GM12878 (cell line): Measurements from ENCODE around the gene NUDT7. TPM values are rescaled to one million over a fixed set of nuclear protein-coding genes. Genes with fewer than 3 reads are reported as not detected.

Experiments used
- ATAC-seq: fragments of 200-7000 bp; cut with Tn5 transposase; 3 replicates; pipeline ENCODE4 v1.9.1; 2020; ENCODE audit warnings: mild to moderate bottlenecking, moderate library complexity
- BruUV-seq: library from RNA; stranded (reverse); fragments of 400-500 nt; replicated peaks from 2 replicates; lab custom pipeline; 2021; lab: Mats Ljungman, UMichigan
- CTCF ChIA-PET: fragments of 300-600 bp; sonication (Branson Sonifier 250); formaldehyde crosslinking; extraction: SDS; loops from one replicate; lab custom pipeline; 2021; ENCODE audit warnings: inconsistent platforms; lab: Yijun Ruan, JAX
- POLR2A ChIA-PET: fragments of 350-600 bp; formaldehyde crosslinking; extraction: SDS; loops from one replicate; lab custom pipeline; 2021; ENCODE audit warnings: inconsistent platforms; lab: Charles Lee
- RAD21 ChIA-PET: fragments of 300-600 bp; sonication (Branson Sonifier 250); formaldehyde crosslinking; loops from one replicate; lab custom pipeline; 2023; ENCODE audit warnings: antibody characterized with exemption; ENCODE audit not compliant: unreplicated experiment; lab: Charles Lee
- SMC1A ChIA-PET: fragments of 300-600 bp; sonication (Branson Sonifier 250); formaldehyde crosslinking; loops from one replicate; lab custom pipeline; 2023; ENCODE audit not compliant: unreplicated experiment, uncharacterized antibody; lab: Charles Lee
- DNase-seq: peaks from one replicate; pipeline ENCODE4 v3.0.0-alpha.2; 2011; ENCODE audit warnings: low read depth, low spot score
- FAIRE-seq: peaks from 3 replicates; lab custom pipeline; 2011; peaks lifted over from hg19 to GRCh38; lab: Jason Lieb, UNC
- H2AFZ ChIP-seq: 2 replicates; pipeline ENCODE4 v1.6.0; 2011; ENCODE audit warnings: low read depth, low read length, control low read depth; ENCODE audit not compliant: control insufficient read depth
- H3K27ac ChIP-seq: 2 replicates; pipeline ENCODE4 v1.5.1; 2011; ENCODE audit warnings: control low read depth; ENCODE audit not compliant: control insufficient read depth, insufficient read depth
- H3K27me3 ChIP-seq, 2 experiments: replicated peaks in 1 of 2; 2 replicates each; pipeline versions ENCODE4 v1.6.0 to v1.6.1; 2011; ENCODE audit warnings: low read length in 1 of 2; ENCODE audit not compliant: control insufficient read depth in 2 of 2, insufficient read depth in 2 of 2
- H3K36me3 ChIP-seq, 2 experiments: 2 replicates each; pipeline ENCODE4 v1.5.1; 2011; ENCODE audit warnings: low read length in 1 of 2; ENCODE audit not compliant: control insufficient read depth in 2 of 2, insufficient read depth in 2 of 2
- H3K4me1 ChIP-seq: 2 replicates; pipeline ENCODE4 v1.6.1; 2011; ENCODE audit warnings: mild to moderate bottlenecking, low read length, moderate library complexity, mixed read lengths; ENCODE audit not compliant: control insufficient read depth, insufficient read depth
- H3K4me2 ChIP-seq: 2 replicates; pipeline ENCODE4 v1.6.0; 2011; ENCODE audit warnings: control low read depth; ENCODE audit not compliant: control insufficient read depth, insufficient read depth
- H3K4me3 ChIP-seq: fragments of 200-600 bp; sonication (generic); 2 replicates; pipeline ENCODE4 v1.5.1; 2016
- H3K79me2 ChIP-seq: 2 replicates; pipeline ENCODE4 v1.6.0; 2011; ENCODE audit warnings: low read length; ENCODE audit not compliant: control insufficient read depth, insufficient read depth
- H3K9ac ChIP-seq: 2 replicates; pipeline ENCODE4 v1.8.0; 2011; ENCODE audit warnings: low read length, control low read depth, mixed read lengths; ENCODE audit not compliant: control insufficient read depth, insufficient read depth
- H3K9me3 ChIP-seq: replicated peaks from 3 replicates; pipeline ENCODE4 v1.5.1; 2011; ENCODE audit warnings: mild to moderate bottlenecking, low read length; ENCODE audit not compliant: control insufficient read depth, insufficient read depth
- H4K20me1 ChIP-seq: 2 replicates; pipeline ENCODE4 v1.6.0; 2011; ENCODE audit not compliant: control insufficient read depth, insufficient read depth
- CREM ChIP-seq: IDR thresholded peaks from 2 replicates; pipeline ENCODE4 v1.6.1; 2014; ENCODE audit warnings: antibody characterized with exemption, low read depth
- EP300 ChIP-seq, 2 experiments: fragments of 150-350 bp in 1 of 2; IDR thresholded peaks; 2 replicates each; pipeline ENCODE4 v1.6.1; 2011 to 2012; ENCODE audit warnings: low read depth in 2 of 2, low read length in 2 of 2, borderline replicate concordance in 1 of 2, improper control_type of control experiment in 1 of 2, inconsistent platforms in 1 of 2; ENCODE audit not compliant: control insufficient read depth in 1 of 2
- FOXM1 ChIP-seq: IDR thresholded peaks from 2 replicates; pipeline ENCODE4 v1.6.1; 2012; ENCODE audit warnings: low read depth, mild to moderate bottlenecking, inconsistent platforms, low read length, moderate library complexity
- IKZF2 ChIP-seq, 2 experiments: fragments of 450-650 bp; IDR thresholded peaks; 2 replicates each; pipeline ENCODE4 v1.6.1; 2017; ENCODE audit warnings: mild to moderate bottlenecking in 2 of 2, moderate library complexity in 2 of 2
- MTA2 ChIP-seq: fragments of 450-650 bp; IDR thresholded peaks from 2 replicates; pipeline ENCODE4 v1.6.1; 2016; ENCODE audit warnings: low read depth, mild to moderate bottlenecking, moderate library complexity
- NFXL1 ChIP-seq: fragments of 450-650 bp; IDR thresholded peaks from 2 replicates; pipeline ENCODE4 v1.6.1; 2017; ENCODE audit warnings: antibody characterized with exemption, mild to moderate bottlenecking, borderline replicate concordance
- NR2F1 ChIP-seq: fragments of 450-650 bp; conservative IDR thresholded peaks from 2 replicates; pipeline ENCODE4 v1.6.1; 2017; ENCODE audit warnings: mild to moderate bottlenecking
- RAD21 ChIP-seq: IDR thresholded peaks from 2 replicates; pipeline ENCODE4 v1.6.1; 2011; ENCODE audit warnings: mild to moderate bottlenecking, low read depth, low read length, moderate library complexity; ENCODE audit not compliant: insufficient read depth
- SUPT20H ChIP-seq: IDR thresholded peaks from 2 replicates; pipeline ENCODE4 v1.6.1; 2011; ENCODE audit warnings: low read depth, mild to moderate bottlenecking, low read length, moderate library complexity, borderline replicate concordance; ENCODE audit not compliant: control insufficient read depth
- SUZ12 ChIP-seq: fragments of 200-600 bp; sonication (generic); IDR thresholded peaks from one replicate; pipeline ENCODE4 v1.6.1; 2018; ENCODE audit warnings: antibody characterized with exemption, mild to moderate bottlenecking; ENCODE audit not compliant: unreplicated experiment
- TARDBP ChIP-seq: IDR thresholded peaks from 2 replicates; pipeline ENCODE4 v1.6.1; 2016; ENCODE audit warnings: borderline replicate concordance
- ZBTB40 ChIP-seq: fragments of 450-650 bp; IDR thresholded peaks from 2 replicates; pipeline ENCODE4 v1.6.1; 2016; ENCODE audit warnings: mild to moderate bottlenecking, moderate library complexity, borderline replicate concordance
- ZNF592 ChIP-seq: fragments of 450-650 bp; IDR thresholded peaks from 2 replicates; pipeline ENCODE4 v1.6.1; 2017; ENCODE audit warnings: mild to moderate bottlenecking, moderate library complexity
- WGBS: methylation state at CpG from one replicate; pipeline ENCODE4 v1.1.6; 2016; ENCODE audit warnings: low lambda C conversion rate; ENCODE audit not compliant: insufficient replicate concordance, insufficient coverage; ENCODE audit errors: missing lambda C conversion rate; 5-methylcytosine and 5-hydroxymethylcytosine counted together
- in situ Hi-C: fragments of 300-500 bp; cut with MboI; formaldehyde crosslinking; loops from 9 replicates; pipeline ENCODE4 v1.14.3; 2018; ENCODE audit warnings: mixed read lengths
- intact Hi-C: fragments of 100-400 bp; cut with micrococcal nuclease; formaldehyde crosslinking; loops from one replicate; pipeline ENCODE4 v1.14.2; 2022; ENCODE audit not compliant: unreplicated experiment
- polyA plus RNA-seq, 11 experiments: library from polyadenylated mRNA; depleted of rRNA in 4 of 11; unstranded in 6 of 11; stranded (reverse) in 5 of 11; fragments of >200 nt; fragmentation: Nextera tagmentation in 4 of 11; fragmentation: Illumina TruSeq in 1 of 11; extraction: Ambion mirVana in 4 of 11; extraction: Trizol in 1 of 11; gene quantifications; 1 replicate in 1 of 11; 2 replicates in 10 of 11; pipeline versions ENCODE4 v1.2.1 to v1.2.3, GENCODE V29; 2011 to 2016; ENCODE audit warnings: inconsistent platforms in 2 of 11, missing spikeins in 2 of 11, low read depth in 1 of 11
- total RNA-seq, 4 experiments: library from RNA; depleted of rRNA in 3 of 4; stranded (reverse); fragments of >200 nt in 3 of 4; fragmentation: Illumina TruSeq in 1 of 4; extraction: Trizol in 1 of 4; gene quantifications; 2 replicates each; pipeline versions ENCODE4 v1.2.1 to v1.2.3, GENCODE V29; 2013 to 2021

NUDT7 gene
- total and polyA plus RNA-seq, 10 of the 15 experiments (the other 5 are each of a cell fraction or from before 2014, with no cell fraction given): 2.8 to 14.3 (median 5.2) TPM

GRCh38 chr16:77761204-77761603 is 38.9 kb downstream of the NUDT7 start:
- BruUV-seq: no TSS peak
- intact Hi-C loops: no loop called here
- SMC1A ChIA-PET: no interaction called here
- TF ChIP-seq IKZF2 (IDR thresholded peaks at IDR 0.05) (no peak), SUPT20H (no peak), ZBTB40 (no peak), SUZ12 (no peak), RAD21 (no peak), FOXM1 (no peak), NR2F1 (no peak), EP300 (IDR thresholded peaks at IDR 0.05; ENCODE audit: borderline replicate concordance in 1 of 2, control insufficient read depth in 1 of 2, low read depth in 2 of 2, low read length in 2 of 2) (no peak), ZNF592 (no peak), CREM (no peak), MTA2 (no peak), NFXL1 (no peak), TARDBP (no peak)
- TF ChIP-seq, all 136 proteins: peak for 0
- RAD21 ChIA-PET: no interaction called here
- ATAC-seq: no peak
- H3K27me3 ChIP-seq: no peaks in the 10 kb centered on the region
- H3K36me3 ChIP-seq: no peaks in the 10 kb centered on the region
- CTCF ChIA-PET: interaction anchor here (0.6 kb wide), 3 partner anchors 34 to 85 kb away, joined by 3 read pairs; no protein-coding TSS in a partner anchor
- H2AFZ ChIP-seq: no peak overlapping the region
- WGBS: 25% methylated on average over 1 of the region's 1 CpG
- H3K4me2 ChIP-seq: no peak overlapping the region
- no peak overlapping the region for H3K9ac ChIP-seq
- H3K4me3 ChIP-seq: no peak overlapping the region
- no peak for DNase-seq
- no peaks in the 10 kb centered on the region for H3K4me1 ChIP-seq
- no peak for FAIRE-seq
- POLR2A ChIA-PET: no interaction called here
- no peaks in the 10 kb centered on the region for H3K9me3 ChIP-seq
- H4K20me1 ChIP-seq: no peaks in the 10 kb centered on the region
- no peaks in the 10 kb centered on the region for H3K79me2 ChIP-seq
- H3K27ac ChIP-seq: no peak overlapping the region
- in situ Hi-C loops: no loop called here
